Thyroid gland (tissue), 4 donors: ENCODE measurements around the gene KHDC3L. TPM values are rescaled to one million over a fixed set of nuclear protein-coding genes. Genes with fewer than 3 reads are reported as not detected.

ENCODE experiments used
- DNase-seq, 2 donors: peaks; one replicate each; pipeline ENCODE4 v3.0.0-alpha.2; 2019
- H3K27ac ChIP-seq, 3 donors: fragments of 200-600 bp; sonication (generic); 1 replicate in 2 of 3; 2 replicates in 1 of 3; pipeline ENCODE4 v1.5.1; 2016 to 2019; ENCODE audit warnings: mild to moderate bottlenecking in 1 of 3, moderate library complexity in 1 of 3
- H3K27me3 ChIP-seq: fragments of 200-600 bp; sonication (generic); one replicate; pipeline ENCODE4 v1.5.1; 2019
- H3K36me3 ChIP-seq, 2 donors: fragments of 200-600 bp; sonication (generic); one replicate each; pipeline ENCODE4 v1.5.1; 2016 to 2019
- H3K4me1 ChIP-seq, 2 donors: fragments of 200-600 bp; sonication (generic); one replicate each; pipeline ENCODE4 v1.5.1; 2017 to 2019
- H3K4me3 ChIP-seq, 3 donors: fragments of 200-600 bp; sonication (generic); replicated peaks in 1 of 3; 1 replicate in 2 of 3; 2 replicates in 1 of 3; pipeline ENCODE4 v1.5.1; 2016; ENCODE audit warnings: mild to moderate bottlenecking in 1 of 3
- H3K9me3 ChIP-seq: fragments of 200-600 bp; sonication (generic); one replicate; pipeline ENCODE4 v1.5.1; 2017
- POLR2A ChIP-seq, 2 donors: fragments of 450-650 bp; IDR thresholded peaks; one replicate each; pipeline ENCODE4 v1.6.1; 2017; ENCODE audit warnings: antibody characterized with exemption in 2 of 2, mild to moderate bottlenecking in 2 of 2, moderate library complexity in 1 of 2
- WGBS, 2 donors: methylation state at CpG; one replicate each; pipeline ENCODE4 v1.1.5; 2017; 5-methylcytosine and 5-hydroxymethylcytosine counted together
- intact Hi-C: fragments of 100-400 bp; cut with DNase I; formaldehyde crosslinking; loops from one replicate; pipeline ENCODE4 v1.15.1; 2023
- total RNA-seq, 4 donors: library from RNA; depleted of rRNA; stranded (reverse); fragments of >200 nt; gene quantifications; one replicate each; pipeline ENCODE4 v1.2.3, GENCODE V29; 2016
- TF ChIP-seq, protein P1 (sequence below), 6 experiments: fragments of 200-600 bp in 3 of 6; fragments of 450-650 bp in 3 of 6; sonication (generic) in 3 of 6; IDR thresholded peaks; one replicate each; pipeline ENCODE4 v1.5.1; 2016 to 2019; ENCODE audit warnings: antibody characterized with exemption in 6 of 6, mild to moderate bottlenecking in 2 of 6, inconsistent platforms in 1 of 6, moderate library complexity in 1 of 6

KHDC3L gene
- total RNA-seq, 4 donors from 2014 or later = not detected

DNA sequence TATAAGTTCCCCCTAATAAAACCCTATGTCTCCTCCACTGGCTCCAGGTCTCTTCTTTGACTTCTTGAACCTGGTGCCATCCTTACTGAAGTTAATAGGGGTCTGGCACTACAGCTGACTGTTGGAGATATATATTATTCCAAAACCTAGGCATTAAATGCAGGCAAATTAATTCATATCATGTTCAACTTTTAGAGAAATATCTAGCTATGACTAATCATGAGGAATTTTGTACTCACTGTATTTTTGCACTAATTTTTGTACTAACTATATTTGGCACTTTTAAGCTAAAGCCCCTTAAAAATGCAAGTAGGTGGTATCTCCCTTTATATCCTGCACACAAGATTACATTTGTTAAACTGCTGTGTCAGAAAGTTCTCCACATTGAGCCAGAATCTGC lies 19.3 kb upstream of the KHDC3L start:
- Histone ChIP-seq H3K4me3 (no peak overlapping the region), H3K36me3 (no peaks in the 10 kb centered on the region), H3K9me3 (no peaks in the 10 kb centered on the region), H3K27ac (no peak overlapping the region), H3K4me1 (peaks cover 0 to 3% of the 10 kb centered on the region in 2 donors), H3K27me3 (no peaks in the 10 kb centered on the region)
- DNase-seq = no peak
- intact Hi-C loops = no loop called here
- TF ChIP-seq, protein P1, sequence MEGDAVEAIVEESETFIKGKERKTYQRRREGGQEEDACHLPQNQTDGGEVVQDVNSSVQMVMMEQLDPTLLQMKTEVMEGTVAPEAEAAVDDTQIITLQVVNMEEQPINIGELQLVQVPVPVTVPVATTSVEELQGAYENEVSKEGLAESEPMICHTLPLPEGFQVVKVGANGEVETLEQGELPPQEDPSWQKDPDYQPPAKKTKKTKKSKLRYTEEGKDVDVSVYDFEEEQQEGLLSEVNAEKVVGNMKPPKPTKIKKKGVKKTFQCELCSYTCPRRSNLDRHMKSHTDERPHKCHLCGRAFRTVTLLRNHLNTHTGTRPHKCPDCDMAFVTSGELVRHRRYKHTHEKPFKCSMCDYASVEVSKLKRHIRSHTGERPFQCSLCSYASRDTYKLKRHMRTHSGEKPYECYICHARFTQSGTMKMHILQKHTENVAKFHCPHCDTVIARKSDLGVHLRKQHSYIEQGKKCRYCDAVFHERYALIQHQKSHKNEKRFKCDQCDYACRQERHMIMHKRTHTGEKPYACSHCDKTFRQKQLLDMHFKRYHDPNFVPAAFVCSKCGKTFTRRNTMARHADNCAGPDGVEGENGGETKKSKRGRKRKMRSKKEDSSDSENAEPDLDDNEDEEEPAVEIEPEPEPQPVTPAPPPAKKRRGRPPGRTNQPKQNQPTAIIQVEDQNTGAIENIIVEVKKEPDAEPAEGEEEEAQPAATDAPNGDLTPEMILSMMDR (IDR thresholded peaks at IDR 0.05) = no peak
- no peak for TF ChIP-seq POLR2A (IDR thresholded peaks at IDR 0.05)

DNA sequence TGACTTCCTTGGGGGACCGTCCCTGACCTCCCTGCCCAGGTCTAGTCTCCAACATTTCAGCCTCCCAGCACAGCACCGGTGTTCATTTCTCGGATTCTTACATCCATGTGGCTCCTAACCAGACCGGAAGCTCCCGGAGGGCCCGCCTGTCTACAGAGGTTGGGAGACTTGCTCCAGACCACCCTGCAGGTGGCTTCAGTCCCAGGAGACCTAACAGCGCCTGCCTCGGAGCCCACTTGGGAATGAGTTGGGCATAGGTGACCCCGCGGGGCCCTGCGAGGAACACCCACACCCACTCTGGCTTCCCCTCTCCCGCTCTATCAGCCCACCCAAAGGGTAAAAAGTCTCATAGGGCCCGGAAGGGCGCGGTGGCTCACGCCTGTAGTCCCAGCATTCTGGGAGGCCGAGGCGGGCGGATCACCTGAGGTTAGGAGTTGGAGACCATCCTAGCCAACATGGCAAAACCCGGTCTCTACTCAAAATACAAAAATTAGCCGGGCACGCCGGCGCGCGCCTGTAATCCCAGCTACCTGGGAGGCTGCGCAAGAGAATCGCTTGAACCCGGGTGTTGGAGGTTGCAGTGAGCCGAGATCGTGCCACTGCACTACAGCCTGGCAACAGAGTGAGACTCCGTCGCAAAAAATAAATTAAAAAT lies 13.8 kb upstream of the KHDC3L start:
- Histone ChIP-seq H3K27me3 (peaks cover 6% of the 10 kb centered on the region), H3K9me3 (no peaks in the 10 kb centered on the region), H3K36me3 (no peaks in the 10 kb centered on the region), H3K4me3 (no peak overlapping the region), H3K27ac (no peak overlapping the region), H3K4me1 (no peaks in the 10 kb centered on the region)
- no peak for DNase-seq
- intact Hi-C loops = no loop called here
- TF ChIP-seq POLR2A (IDR thresholded peaks at IDR 0.05) = no peak
- TF ChIP-seq, protein P1 (IDR thresholded peaks at IDR 0.05) = no peak
- WGBS, 2 donors = 48 to 50% methylated on average over 30 to 32 of the region's 33 CpGs

DNA sequence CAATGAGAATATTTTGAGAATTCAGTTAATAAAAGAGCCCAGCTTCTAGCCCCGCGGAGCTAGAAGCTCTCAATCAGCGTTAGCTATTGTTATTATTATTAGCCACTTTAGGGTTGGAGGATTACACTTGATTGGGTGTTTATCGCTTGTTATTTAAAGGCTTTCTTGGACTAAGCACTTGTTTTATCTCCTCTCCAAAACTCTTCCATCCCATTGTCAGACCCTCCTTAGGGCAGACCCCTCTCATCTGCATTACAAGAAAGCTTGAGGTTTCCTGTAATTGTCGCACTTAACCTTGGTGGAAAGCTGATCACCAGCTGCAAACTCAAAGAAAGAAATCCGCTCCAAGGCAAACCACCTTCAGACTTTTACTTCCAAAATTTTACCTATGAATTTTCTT lies 13.1 kb upstream of the KHDC3L start:
- Histone ChIP-seq H3K36me3 (no peaks in the 10 kb centered on the region), H3K27me3 (peaks cover 6% of the 10 kb centered on the region), H3K4me1 (no peaks in the 10 kb centered on the region), H3K9me3 (no peaks in the 10 kb centered on the region), H3K4me3 (no peak overlapping the region), H3K27ac (no peak overlapping the region)
- DNase-seq = no peak
- TF ChIP-seq, protein P1 (IDR thresholded peaks at IDR 0.05) = no peak
- TF ChIP-seq POLR2A (IDR thresholded peaks at IDR 0.05) = no peak
- intact Hi-C loops = no loop called here
- WGBS, 2 donors = 20 to 32% methylated on average over 6 of the region's 6 CpGs

DNA sequence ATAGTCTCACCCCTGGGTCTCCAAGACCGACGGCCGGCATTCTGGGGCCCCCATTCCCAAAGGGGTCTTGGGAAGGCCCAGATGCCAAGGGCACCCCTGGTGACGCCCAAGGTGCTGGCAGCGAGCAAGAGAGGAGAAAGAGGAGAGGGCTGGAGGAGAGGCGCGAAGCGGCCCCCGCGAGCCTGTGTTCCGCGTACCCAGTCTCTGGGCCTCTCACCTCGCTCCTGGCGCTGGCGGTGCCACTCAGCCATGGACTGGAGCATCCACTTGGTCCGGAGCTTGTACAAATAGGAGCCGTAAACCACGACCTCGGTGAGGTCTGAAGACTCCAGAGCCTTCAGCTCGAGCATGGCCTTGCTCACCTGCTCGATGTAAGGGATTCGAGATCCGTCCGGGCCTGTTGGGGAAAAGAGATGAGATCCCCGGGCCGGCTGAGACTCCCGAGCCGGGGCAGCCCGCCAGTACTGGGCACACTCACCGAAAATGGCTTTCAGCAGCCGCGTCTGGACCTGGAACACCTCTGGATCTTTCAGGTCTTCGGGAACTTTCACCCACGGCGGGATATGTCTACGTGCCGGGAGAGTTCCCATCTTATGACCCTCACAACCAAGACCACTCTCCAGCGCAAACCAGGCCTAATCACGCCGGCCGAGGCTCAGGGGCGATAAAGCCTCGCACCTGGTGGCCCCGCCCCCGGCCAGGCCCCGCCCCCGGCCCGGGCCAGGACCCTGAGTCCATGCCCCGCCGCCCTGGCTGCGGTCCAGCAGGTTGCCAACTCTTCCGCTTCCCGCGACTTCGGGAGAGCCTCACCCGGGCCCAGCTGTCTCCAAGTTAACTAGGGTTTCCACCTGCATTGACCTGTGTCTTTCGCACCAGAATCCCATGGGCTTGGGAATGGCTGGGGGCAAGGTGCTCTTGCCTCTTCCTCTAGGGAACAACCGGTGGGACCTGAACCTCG lies 8.5 kb upstream of the KHDC3L start, which contains the start of gene DPPA5:
Gene DPPA5, minus strand, starts transcription at position 641 of the 958 bp plus-strand sequence. Its CDS starts 51 bp downstream, at position 590.
- DNase-seq = no peak
- no peaks in the 10 kb centered on the region for H3K27me3 ChIP-seq
- intact Hi-C loops = no loop called here

More for the DNA sequence above, 8.5 kb upstream of the KHDC3L start, which contains the start of gene DPPA5:
- TF ChIP-seq, protein P1 (IDR thresholded peaks at IDR 0.05) = no peak
- no peak for TF ChIP-seq POLR2A (IDR thresholded peaks at IDR 0.05)
- H3K4me1 ChIP-seq = no peaks in the 10 kb centered on the region
- H3K36me3 ChIP-seq = no peaks in the 10 kb centered on the region
- no peak within 1 kb of the TSS for H3K27ac ChIP-seq
- no peak within 1 kb of the TSS for H3K4me3 ChIP-seq
- 92 to 94% methylated on average over 32 to 40 of the region's 59 CpGs for WGBS, 2 donors
- no peaks in the 10 kb centered on the region for H3K9me3 ChIP-seq
